ENCODE measurements around the gene CDYL2. TPM values are rescaled to one million over a fixed set of nuclear protein-coding genes. Genes with fewer than 3 reads are reported as not detected.
A peak's percentile ranks its signal among the peaks of the same experiment; 100 is the strongest.

CDYL2 gene
- total and polyA plus RNA-seq, 2 donors, result 2.9 to 12.2 TPM

DNA sequence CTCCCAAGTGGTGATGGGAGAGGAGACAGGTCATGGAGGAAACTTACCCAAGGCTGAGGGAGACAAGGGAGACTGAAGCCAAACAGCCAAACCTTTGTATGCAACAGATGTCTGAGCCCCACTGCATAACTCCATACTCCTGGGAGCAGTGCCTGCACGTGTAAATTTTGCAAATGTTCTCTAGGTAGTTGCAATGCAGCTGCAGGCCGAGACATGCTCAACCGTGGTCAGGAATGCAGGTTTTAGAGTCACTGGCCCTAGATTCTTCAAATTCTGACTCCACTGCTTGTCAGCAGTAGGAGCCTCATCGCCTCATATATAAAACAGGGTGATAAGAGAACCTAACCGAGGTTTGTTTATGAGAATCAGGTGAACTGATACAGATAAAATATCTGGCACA is 252.1 kb downstream of the CDYL2 start:
- DNase-seq (ENCODE audit: extremely low spot score), result peak; percentile 43
- Histone ChIP-seq H3K4me1 (ENCODE audit: insufficient read depth) (no peaks in the 10 kb centered on the region), H3K4me3 (ENCODE audit: low read depth, low read length) (no peak overlapping the region), H3K36me3 (ENCODE audit: insufficient read depth) (no peaks in the 10 kb centered on the region), H3K27ac (ENCODE audit: low read depth) (no peak overlapping the region)
- WGBS, result 36% methylated on average over 5 of the region's 5 CpGs

Other genes with a start within 250 kb of the CDYL2 start
- gene CMC2, start 202.3 kb upstream of the CDYL2 start, total RNA-seq, result 26.2 TPM
- gene CMC2, start 202.3 kb upstream of the CDYL2 start, polyA plus RNA-seq, result 70.3 TPM
- gene CENPN, start 202.6 kb upstream of the CDYL2 start, total RNA-seq, result 37.5 TPM
- gene CENPN, start 202.6 kb upstream of the CDYL2 start, polyA plus RNA-seq, result 3.4 TPM
- 44.1 TPM for gene ATMIN, start 231.2 kb upstream of the CDYL2 start, total RNA-seq
- gene ATMIN, start 231.2 kb upstream of the CDYL2 start, polyA plus RNA-seq, result 26.7 TPM

Data from urinary bladder (tissue), 4 donors.